CD14-positive monocyte (primary cell): ENCODE measurements around the gene NKG7. TPM values are rescaled to one million over a fixed set of nuclear protein-coding genes. Genes with fewer than 3 reads are reported as not detected.
"Not testable (repeated sequence)": the region's sequence is repeated elsewhere in the genome, so short reads cannot be mapped to it uniquely, and the experiment has no call there.

Experiments used
- DNase-seq, 3 donors: peaks; one replicate each; pipeline ENCODE4 v3.0.0-alpha.2; 2011 to 2022
- H2AFZ ChIP-seq: 2 replicates; pipeline ENCODE4 v1.6.0; 2012; ENCODE audit warnings: mild to moderate bottlenecking, low read depth, low read length, inconsistent platforms; ENCODE audit not compliant: insufficient read depth, poor library complexity, severe bottlenecking
- H3K27ac ChIP-seq, 2 donors: 1 replicate in 1 of 2; 2 replicates in 1 of 2; pipeline ENCODE4 v1.5.1; 2012 to 2013; ENCODE audit warnings: low read length in 2 of 2, control low read depth in 1 of 2, inconsistent platforms in 1 of 2, low read depth in 1 of 2, mild to moderate bottlenecking in 1 of 2
- H3K27me3 ChIP-seq, 2 donors: one replicate each; pipeline versions ENCODE4 v1.6.0 to v1.6.1; 2011 to 2013; ENCODE audit warnings: low read length in 2 of 2; ENCODE audit not compliant: control insufficient read depth in 2 of 2, insufficient read depth in 2 of 2
- H3K36me3 ChIP-seq, 2 donors: replicated peaks in 1 of 2; 1 replicate in 1 of 2; 2 replicates in 1 of 2; pipeline versions ENCODE4 v1.5.1 to v1.6.1; 2012 to 2013; ENCODE audit warnings: low read length in 2 of 2, control low read depth in 1 of 2, inconsistent platforms in 1 of 2, mild to moderate bottlenecking in 1 of 2; ENCODE audit not compliant: insufficient read depth in 2 of 2, control insufficient read depth in 1 of 2
- H3K4me1 ChIP-seq, 2 donors: 1 replicate in 1 of 2; 2 replicates in 1 of 2; pipeline versions ENCODE4 v1.5.1 to v1.6.1; 2012 to 2013; ENCODE audit warnings: low read length in 2 of 2, control low read depth in 1 of 2, inconsistent platforms in 1 of 2, mild to moderate bottlenecking in 1 of 2, moderate library complexity in 1 of 2; ENCODE audit not compliant: insufficient read depth in 2 of 2, control insufficient read depth in 1 of 2
- H3K4me2 ChIP-seq: replicated peaks from 2 replicates; pipeline ENCODE3; 2012; ENCODE audit warnings: low read length, moderate library complexity, mild to moderate bottlenecking; ENCODE audit not compliant: poor library complexity, severe bottlenecking; ENCODE audit errors: extremely low read depth
- H3K4me3 ChIP-seq, 3 experiments: fragments of 200-600 bp in 1 of 3; sonication (generic) in 1 of 3; replicated peaks in 1 of 3; 1 replicate in 2 of 3; 2 replicates in 1 of 3; pipeline ENCODE4 v1.5.1; 2011 to 2013; ENCODE audit warnings: low read length in 3 of 3, mild to moderate bottlenecking in 3 of 3, control low read depth in 2 of 3, low read depth in 2 of 3, inconsistent platforms in 1 of 3, moderate library complexity in 1 of 3
- H3K79me2 ChIP-seq: 2 replicates; pipeline ENCODE4 v1.6.0; 2012; ENCODE audit warnings: mild to moderate bottlenecking, control low read depth, inconsistent platforms, low read length, moderate library complexity; ENCODE audit not compliant: insufficient read depth
- H3K9ac ChIP-seq: 2 replicates; pipeline ENCODE4 v1.6.0; 2017; ENCODE audit warnings: low read length, mild to moderate bottlenecking; ENCODE audit not compliant: insufficient read depth, poor library complexity, severe bottlenecking
- H3K9me3 ChIP-seq, 2 donors: replicated peaks in 1 of 2; 1 replicate in 1 of 2; 2 replicates in 1 of 2; pipeline versions ENCODE4 v1.5.1 to v1.6.1; 2012 to 2013; ENCODE audit warnings: low read length in 2 of 2, control low read depth in 1 of 2; ENCODE audit not compliant: control insufficient read depth in 1 of 2, insufficient read depth in 1 of 2
- H4K20me1 ChIP-seq: 2 replicates; pipeline ENCODE4 v1.6.0; 2012; ENCODE audit warnings: mild to moderate bottlenecking, low read length, control low read depth, moderate library complexity; ENCODE audit not compliant: insufficient read depth
- H3K27ac Mint-ChIP-seq, 7 donors: one replicate each; pipeline ENCODE4 v1.8.0; 2020; ENCODE audit warnings: mild to moderate bottlenecking in 7 of 7, mixed read lengths in 7 of 7, moderate library complexity in 6 of 7, inconsistent platforms in 2 of 7
- H3K27me3 Mint-ChIP-seq, 3 donors: one replicate each; pipeline ENCODE4 v1.8.0; 2021 to 2022; ENCODE audit warnings: low read depth in 3 of 3, mild to moderate bottlenecking in 3 of 3, mixed read lengths in 3 of 3, moderate library complexity in 3 of 3, inconsistent platforms in 1 of 3
- H3K36me3 Mint-ChIP-seq, 2 donors: one replicate each; pipeline ENCODE4 v1.8.0; 2020; ENCODE audit warnings: mixed read lengths in 2 of 2, inconsistent platforms in 1 of 2, mild to moderate bottlenecking in 1 of 2
- H3K4me1 Mint-ChIP-seq: one replicate; pipeline ENCODE4 v1.8.0; 2020; ENCODE audit warnings: mild to moderate bottlenecking, mixed read lengths
- H3K4me3 Mint-ChIP-seq, 2 donors: one replicate each; pipeline ENCODE4 v1.8.0; 2020; ENCODE audit warnings: mild to moderate bottlenecking in 2 of 2, mixed read lengths in 2 of 2, moderate library complexity in 1 of 2
- H3K9me3 Mint-ChIP-seq, 7 donors: one replicate each; pipeline ENCODE4 v1.8.0; 2020 to 2022; ENCODE audit warnings: mixed read lengths in 7 of 7, mild to moderate bottlenecking in 6 of 7, moderate library complexity in 6 of 7, inconsistent platforms in 2 of 7
- WGBS: methylation state at CpG from one replicate; pipeline ENCODE4 v1.1.5; 2013; ENCODE audit warnings: missing lambda C conversion rate; ENCODE audit not compliant: insufficient coverage; 5-methylcytosine and 5-hydroxymethylcytosine counted together
- intact Hi-C, 2 donors: fragments of 100-400 bp; cut with micrococcal nuclease; formaldehyde crosslinking; loops; one replicate each; pipeline versions ENCODE4 v1.15.0 to v1.15.1; 2023
- polyA plus RNA-seq, 3 donors: library from polyadenylated mRNA; depleted of rRNA in 1 of 3; unstranded in 2 of 3; stranded (reverse) in 1 of 3; fragments of 300-500 nt in 2 of 3; fragments of >200 nt in 1 of 3; fragmentation: Illumina TruSeq in 2 of 3; gene quantifications; 1 replicate in 2 of 3; 2 replicates in 1 of 3; pipeline ENCODE4 v1.2.3, GENCODE V29; 2012 to 2021
- TF ChIP-seq, protein P1 (sequence below): fragments of 200-600 bp; IDR thresholded peaks from one replicate; pipeline ENCODE4 v1.8.0; 2022; ENCODE audit warnings: antibody characterized with exemption, mild to moderate bottlenecking

The NKG7 gene
- polyA plus RNA-seq, 3 donors, result 11.1 to 19.9 (median 16.4) TPM

DNA sequence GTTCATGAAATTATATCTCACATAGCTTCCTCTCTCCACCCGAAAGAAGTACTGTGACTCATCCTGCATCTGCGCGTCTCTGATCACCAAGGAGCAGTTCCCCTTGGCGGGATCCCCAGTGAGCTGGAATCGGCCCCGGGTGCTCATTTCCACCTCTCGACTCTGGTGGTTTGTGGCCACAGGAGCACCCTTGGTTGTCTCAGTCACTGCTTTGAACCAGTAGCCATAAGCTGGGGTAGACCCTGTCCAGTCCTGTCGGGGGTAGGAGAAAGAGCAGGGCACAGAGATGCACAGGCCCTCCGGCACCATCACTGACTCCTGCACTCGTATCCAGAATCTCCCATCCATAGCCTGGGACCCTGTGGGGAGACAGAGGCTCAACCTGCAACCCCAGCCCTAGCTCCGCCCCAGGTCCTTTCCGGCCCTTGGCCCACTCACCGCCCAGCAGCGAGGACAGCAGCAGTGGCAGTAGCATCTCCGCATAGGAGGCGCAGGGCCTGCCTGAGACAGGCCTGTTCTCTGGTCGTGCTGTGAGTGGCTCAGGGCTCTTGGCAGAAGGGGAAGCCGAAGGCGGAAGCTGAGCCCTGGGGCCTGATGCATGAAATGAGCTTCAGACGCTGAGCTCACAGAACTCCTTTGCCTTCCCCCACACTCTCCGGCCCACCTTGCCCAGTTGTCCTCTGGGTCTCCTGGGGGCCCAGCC is 44.8 kb upstream of the NKG7 start, which contains the start of gene SIGLEC10:
TSS of gene SIGLEC10 (minus strand) at position 536 of the 703 bp plus-strand sequence. CDS start at position 475, 61 bp downstream.
- intact Hi-C loops, result no loop called here
- TF ChIP-seq, protein P1, sequence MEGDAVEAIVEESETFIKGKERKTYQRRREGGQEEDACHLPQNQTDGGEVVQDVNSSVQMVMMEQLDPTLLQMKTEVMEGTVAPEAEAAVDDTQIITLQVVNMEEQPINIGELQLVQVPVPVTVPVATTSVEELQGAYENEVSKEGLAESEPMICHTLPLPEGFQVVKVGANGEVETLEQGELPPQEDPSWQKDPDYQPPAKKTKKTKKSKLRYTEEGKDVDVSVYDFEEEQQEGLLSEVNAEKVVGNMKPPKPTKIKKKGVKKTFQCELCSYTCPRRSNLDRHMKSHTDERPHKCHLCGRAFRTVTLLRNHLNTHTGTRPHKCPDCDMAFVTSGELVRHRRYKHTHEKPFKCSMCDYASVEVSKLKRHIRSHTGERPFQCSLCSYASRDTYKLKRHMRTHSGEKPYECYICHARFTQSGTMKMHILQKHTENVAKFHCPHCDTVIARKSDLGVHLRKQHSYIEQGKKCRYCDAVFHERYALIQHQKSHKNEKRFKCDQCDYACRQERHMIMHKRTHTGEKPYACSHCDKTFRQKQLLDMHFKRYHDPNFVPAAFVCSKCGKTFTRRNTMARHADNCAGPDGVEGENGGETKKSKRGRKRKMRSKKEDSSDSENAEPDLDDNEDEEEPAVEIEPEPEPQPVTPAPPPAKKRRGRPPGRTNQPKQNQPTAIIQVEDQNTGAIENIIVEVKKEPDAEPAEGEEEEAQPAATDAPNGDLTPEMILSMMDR, result no peak
- Histone ChIP-seq H3K9ac (peak within 1 kb of the TSS; percentile 73), H3K36me3 (peaks cover 21 to 29% of the 10 kb centered on the region in 2 donors), H2AFZ (peak within 1 kb of the TSS; percentile 43), H3K79me2 (peaks cover 7% of the 10 kb centered on the region), H3K4me3 (peak within 1 kb of the TSS; percentile 38 to 72 (median 39)), H3K9me3 (no peaks in the 10 kb centered on the region), H3K4me2 (peak within 1 kb of the TSS; percentile 68), H3K4me1 (peaks cover 51 to 57% of the 10 kb centered on the region in 2 donors), H4K20me1 (no peaks in the 10 kb centered on the region), H3K27me3 (peaks cover 0 to 9% of the 10 kb centered on the region in 2 donors), H3K27ac (peak within 1 kb of the TSS; percentile 91 to 92)
- WGBS, result 7% methylated on average over 16 of the region's 21 CpGs
- Mint-ChIP-seq H3K36me3 (peaks cover 20 to 35% of the 10 kb centered on the region in 2 donors), H3K4me3 (peak within 1 kb of the TSS; percentile 77 to 93), H3K4me1 (peaks cover 41% of the 10 kb centered on the region), H3K27me3 (peaks cover 9 to 19% (median 15%) of the 10 kb centered on the region in 3 donors), H3K27ac (peak within 1 kb of the TSS; percentile 94 to 97 (median 95)), H3K9me3 (peaks cover 0 to 10% (median 1%) of the 10 kb centered on the region in 7 donors)
- peak; percentile 88 to 92 (median 92) for DNase-seq

DNA sequence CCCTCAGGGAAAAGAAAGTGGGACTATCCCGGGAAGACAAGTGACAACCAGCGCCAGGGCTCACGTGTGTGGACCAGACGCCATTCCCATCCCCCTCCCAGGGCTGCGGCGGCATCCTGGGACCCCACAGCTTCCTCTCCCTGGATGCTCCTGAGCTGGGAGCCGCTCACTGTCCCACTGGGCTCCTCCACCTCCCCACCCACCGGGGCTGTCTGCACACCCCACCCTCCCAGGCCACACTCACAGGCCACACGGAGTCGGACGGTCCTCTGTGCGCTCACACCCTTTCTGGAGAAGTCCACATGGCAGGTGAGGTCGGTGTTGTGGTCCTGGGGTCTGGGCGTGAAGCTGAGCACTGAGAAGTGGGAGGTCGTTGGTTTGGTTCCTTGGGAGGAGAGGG is 44.0 kb upstream of the NKG7 start:
- Mint-ChIP-seq H3K36me3 (peaks cover 22 to 39% of the 10 kb centered on the region in 2 donors), H3K4me1 (peaks cover 41% of the 10 kb centered on the region), H3K27ac (peak overlapping the region; percentile 94 to 97 (median 95)), H3K9me3 (peaks cover 0 to 10% (median 0%) of the 10 kb centered on the region in 7 donors), H3K27me3 (peaks cover 8 to 14% (median 11%) of the 10 kb centered on the region in 3 donors), H3K4me3 (peak overlapping the region; percentile 77 to 93)
- DNase-seq, intact Hi-C loops, H4K20me1 ChIP-seq, H3K9me3 ChIP-seq, H3K79me2 ChIP-seq, H2AFZ ChIP-seq, H3K27me3 ChIP-seq: not testable (repeated sequence)
- 76% methylated on average over 2 of the region's 15 CpGs for WGBS
- Histone ChIP-seq H3K4me1 (peaks cover 47 to 52% of the 10 kb centered on the region in 2 donors), H3K27ac (peak overlapping the region; percentile 91 to 92), H3K4me3 (peak overlapping the region in 2 of 3 experiments; percentile 38 to 72), H3K4me2 (peak overlapping the region; percentile 68), H3K36me3 (peaks cover 21 to 33% of the 10 kb centered on the region in 2 donors), H3K9ac (peak overlapping the region; percentile 73)
